ENCODE data around the gene TIMM13. TPM values are rescaled to one million over a fixed set of nuclear protein-coding genes. Genes with fewer than 3 reads are reported as not detected.

TIMM13 gene
- total and polyA plus RNA-seq, 2 of the 8 experiments (the other 6 are each of a cell fraction or from before 2014, with no cell fraction given) = 270 to 275 TPM

DNA sequence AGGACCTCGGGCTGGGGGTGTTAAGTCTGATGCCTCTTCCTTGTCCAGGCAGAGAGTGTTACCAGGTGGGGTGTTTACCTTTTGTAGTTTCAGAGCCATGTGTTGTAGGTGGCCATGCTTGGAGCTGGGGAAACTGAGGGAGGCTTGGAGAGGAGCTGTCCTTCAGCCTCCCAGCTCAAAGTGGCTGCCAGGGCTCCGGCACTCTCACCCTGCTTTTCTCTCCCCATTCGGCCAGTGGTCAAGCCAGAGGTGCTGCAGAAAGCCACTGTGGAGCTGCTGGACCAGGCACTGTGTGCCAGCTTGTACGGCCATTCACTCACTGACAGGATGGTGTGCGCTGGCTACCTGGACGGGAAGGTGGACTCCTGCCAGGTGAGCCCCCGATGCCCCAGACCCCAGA is 17.4 kb downstream of the TIMM13 start:
- no peak overlapping the region for H3K27ac ChIP-seq (ENCODE audit: low read depth, low read length)
- H3K4me2 ChIP-seq (ENCODE audit: insufficient read depth in 1 of 2, low read depth in 2 of 2, low read length in 2 of 2) = no peak overlapping the region
- no peak overlapping the region for H3K4ac ChIP-seq (replicated peaks; ENCODE audit: insufficient read length, low read depth, low read length)
- H2BK120ac ChIP-seq (replicated peaks; ENCODE audit: low read depth, low read length) = no peak overlapping the region
- WGBS, 2 experiments (ENCODE audit: extremely low coverage in 1 of 2, insufficient coverage in 1 of 2, insufficient read length in 1 of 2, insufficient replicate concordance in 2 of 2, low coverage in 1 of 2, low lambda C conversion rate in 2 of 2, missing lambda C conversion rate in 1 of 2) = 85% methylated on average over 7 of the region's 7 CpGs; no CpG with 5 or more reads in 1 of the 2 experiments
- H3K4me1 ChIP-seq (replicated peaks in 1 of 4; ENCODE audit: control insufficient read depth in 3 of 4, insufficient read depth in 4 of 4, low read length in 3 of 4) = no peaks in the 10 kb centered on the region
- CTCF ChIA-PET (ENCODE audit: partially characterized antibody) = interaction anchor here (0.6 to 1.7 kb wide), 8 partner anchors 14 to 157 kb away, joined by 3 to 5 read pairs (median 3); no protein-coding TSS in a partner anchor
- no peaks in the 10 kb centered on the region for H3K36me3 ChIP-seq (ENCODE audit: control insufficient read depth in 2 of 4, insufficient read depth in 4 of 4, low read length in 3 of 4)
- DNase-seq (ENCODE audit: low read depth in 1 of 2, low spot score in 2 of 2) (no peak), FAIRE-seq (no peak)
- H3K56ac ChIP-seq (replicated peaks; ENCODE audit: insufficient read length, low read depth, low read length) = no peak overlapping the region
- H3K23me2 ChIP-seq (ENCODE audit: low read depth, low read length) = no peaks in the 10 kb centered on the region
- peaks cover 0 to 6% of the 10 kb centered on the region in 2 experiments; a peak in 1 of 4 replicates for H3K9me3 ChIP-seq (ENCODE audit: insufficient read depth in 2 of 2, low read depth in 1 of 2, low read length in 1 of 2)
- H4K5ac ChIP-seq (ENCODE audit: insufficient read length, low read depth, low read length) = no peak overlapping the region
- H3K18ac ChIP-seq (ENCODE audit: extremely low read depth, low read length) = no peak overlapping the region
- H4K91ac ChIP-seq (replicated peaks; ENCODE audit: insufficient read length, low read length) = no peak overlapping the region
- no peaks in the 10 kb centered on the region for H3K79me1 ChIP-seq (ENCODE audit: low read depth, low read length)
- peaks cover 0 to 2% (median 0%) of the 10 kb centered on the region in 4 experiments; a peak in 3 of 7 replicates for H3K27me3 ChIP-seq (replicated peaks in 1 of 4; ENCODE audit: control insufficient read depth in 3 of 4, extremely low read depth in 1 of 4, insufficient read depth in 3 of 4, low read length in 3 of 4)
- H3K23ac ChIP-seq (ENCODE audit: insufficient read length) = no peak overlapping the region
- POLR2A ChIA-PET (ENCODE audit: partially characterized antibody) = interaction anchor here (0.6 to 5.8 kb wide), 7 partner anchors 8 to 386 kb away, joined by 3 to 32 read pairs (median 3); partner anchors contain the start of gene TIMM13
- H4K20me1 ChIP-seq (replicated peaks in 1 of 2; ENCODE audit: control insufficient read depth in 1 of 2, insufficient read depth in 2 of 2, low read length in 2 of 2) = no peaks in the 10 kb centered on the region
- H2BK20ac ChIP-seq (ENCODE audit: low read length) = no peak overlapping the region
- H2AFZ ChIP-seq (ENCODE audit: low read length) = no peak overlapping the region
- no peak overlapping the region for H3K14ac ChIP-seq (ENCODE audit: insufficient read length)
- H2BK12ac ChIP-seq (ENCODE audit: low read depth, low read length) = no peak overlapping the region
- H2BK15ac ChIP-seq (ENCODE audit: low read length) = no peak overlapping the region
- H3K79me2 ChIP-seq (ENCODE audit: control insufficient read depth in 1 of 2, insufficient read depth in 2 of 2, low read length in 2 of 2) = no peaks in the 10 kb centered on the region
- H4K8ac ChIP-seq (ENCODE audit: extremely low read depth, insufficient read depth, low read length) = no peak overlapping the region
- no peak overlapping the region for H3K4me3 ChIP-seq (ENCODE audit: extremely low read depth in 1 of 4, insufficient read depth in 2 of 4, low read depth in 3 of 4, low read length in 4 of 4)
- H2AK5ac ChIP-seq (ENCODE audit: low read depth, low read length) = no peak overlapping the region
- H2BK5ac ChIP-seq (ENCODE audit: low read depth, low read length) = no peak overlapping the region
- H3K9ac ChIP-seq (replicated peaks in 1 of 4; ENCODE audit: extremely low read depth in 1 of 4, low read depth in 3 of 4, low read length in 3 of 4) = no peak overlapping the region
- TF ChIP-seq HDAC2 (IDR thresholded peaks at IDR 0.05; ENCODE audit: borderline replicate concordance in 1 of 2, low read depth in 2 of 2, low read length in 2 of 2) (no peak), PHF8 (conservative IDR thresholded peaks at IDR 0.05; ENCODE audit: low read depth, low read length) (no peak), TEAD4 (IDR thresholded peaks at IDR 0.05; ENCODE audit: low read depth, low read length) (no peak), RNF2 (IDR thresholded peaks at IDR 0.05; ENCODE audit: borderline replicate concordance, low read depth, low read length, missing control alignments, poor library complexity, severe bottlenecking) (no peak), SIN3A (conservative IDR thresholded peaks at IDR 0.05 in 1 of 2, IDR thresholded peaks at IDR 0.05 in 1 of 2; ENCODE audit: low read depth in 1 of 2, low read length in 2 of 2) (no peak), RFX5 (IDR thresholded peaks at IDR 0.05; ENCODE audit: borderline replicate concordance, low read depth, low read length) (no peak), SUZ12 (IDR thresholded peaks at IDR 0.05; ENCODE audit: low read length) (no peak), CEBPB (IDR thresholded peaks at IDR 0.05; ENCODE audit: low read depth, low read length) (no peak), EZH2 (IDR thresholded peaks at IDR 0.05; ENCODE audit: low read depth, low read length, severe bottlenecking) (no peak), CHD1 (IDR thresholded peaks at IDR 0.05; ENCODE audit: low read depth, low read length) (no peak), BACH1 (IDR thresholded peaks at IDR 0.05; ENCODE audit: low read length) (no peak), SAP30 (IDR thresholded peaks at IDR 0.05; ENCODE audit: insufficient read depth, insufficient replicate concordance, low read length) (no peak)

All from H1 (cell line).